Testis (tissue), 3 donors: ENCODE measurements around the gene GNAI2. TPM values are rescaled to one million over a fixed set of nuclear protein-coding genes. Genes with fewer than 3 reads are reported as not detected.
"Not testable (repeated sequence)": the region's sequence is repeated elsewhere in the genome, so short reads cannot be mapped to it uniquely, and the experiment has no call there.

Experiments used
- DNase-seq: peaks from one replicate; pipeline ENCODE4 v3.0.0-alpha.2; 2019
- H3K27ac ChIP-seq, 2 donors: fragments of 200-600 bp; sonication (generic); one replicate each; pipeline ENCODE4 v1.5.1; 2019
- H3K27me3 ChIP-seq: fragments of 200-600 bp; sonication (generic); one replicate; pipeline ENCODE4 v1.5.1; 2019
- H3K36me3 ChIP-seq: fragments of 200-600 bp; sonication (generic); one replicate; pipeline ENCODE4 v1.5.1; 2017; ENCODE audit warnings: low read depth; ENCODE audit errors: missing control alignments
- H3K4me1 ChIP-seq: fragments of 200-600 bp; sonication (generic); one replicate; pipeline ENCODE4 v1.5.1; 2019
- H3K4me3 ChIP-seq, 2 donors: fragments of 200-600 bp; sonication (generic); one replicate each; pipeline ENCODE4 v1.5.1; 2017 to 2019
- H3K9me3 ChIP-seq: fragments of 200-600 bp; sonication (generic); one replicate; pipeline ENCODE4 v1.5.1; 2017
- POLR2A ChIP-seq: fragments of 450-650 bp; IDR thresholded peaks from one replicate; pipeline ENCODE4 v1.6.1; 2017; ENCODE audit warnings: antibody characterized with exemption, mild to moderate bottlenecking, moderate library complexity
- WGBS, 2 donors: methylation state at CpG; one replicate each; pipeline ENCODE4 v1.1.5; 2018; 5-methylcytosine and 5-hydroxymethylcytosine counted together
- intact Hi-C: fragments of 100-400 bp; cut with DNase I; formaldehyde crosslinking; loops from one replicate; pipeline ENCODE4 v1.15.1; 2023; ENCODE audit warnings: low total_unique reads
- polyA plus RNA-seq: library from polyadenylated mRNA; stranded (reverse); fragments of 350-450 nt; fragmentation: Illumina TruSeq; extraction: RNeasy Lipid Tissue Mini Kit (QIAGEN cat#74804); gene quantifications from one replicate; pipeline ENCODE4 v1.2.3, GENCODE V29; 2014; ENCODE audit warnings: low read depth, low replicate concordance; ENCODE audit not compliant: insufficient read depth
- total RNA-seq, 2 donors: library from RNA; depleted of rRNA; stranded (reverse); fragments of >200 nt; gene quantifications; one replicate each; pipeline ENCODE4 v1.2.3, GENCODE V29; 2016
- TF ChIP-seq, protein P1 (sequence below), 3 experiments: fragments of 450-650 bp in 2 of 3; fragments of 200-600 bp in 1 of 3; sonication (generic) in 1 of 3; IDR thresholded peaks; one replicate each; pipeline ENCODE4 v1.5.1; 2016 to 2019; ENCODE audit warnings: antibody characterized with exemption in 3 of 3, mild to moderate bottlenecking in 2 of 3, moderate library complexity in 1 of 3

The GNAI2 gene
- total and polyA plus RNA-seq, 3 donors from 2014 or later: 238 to 343 (median 239) TPM

DNA sequence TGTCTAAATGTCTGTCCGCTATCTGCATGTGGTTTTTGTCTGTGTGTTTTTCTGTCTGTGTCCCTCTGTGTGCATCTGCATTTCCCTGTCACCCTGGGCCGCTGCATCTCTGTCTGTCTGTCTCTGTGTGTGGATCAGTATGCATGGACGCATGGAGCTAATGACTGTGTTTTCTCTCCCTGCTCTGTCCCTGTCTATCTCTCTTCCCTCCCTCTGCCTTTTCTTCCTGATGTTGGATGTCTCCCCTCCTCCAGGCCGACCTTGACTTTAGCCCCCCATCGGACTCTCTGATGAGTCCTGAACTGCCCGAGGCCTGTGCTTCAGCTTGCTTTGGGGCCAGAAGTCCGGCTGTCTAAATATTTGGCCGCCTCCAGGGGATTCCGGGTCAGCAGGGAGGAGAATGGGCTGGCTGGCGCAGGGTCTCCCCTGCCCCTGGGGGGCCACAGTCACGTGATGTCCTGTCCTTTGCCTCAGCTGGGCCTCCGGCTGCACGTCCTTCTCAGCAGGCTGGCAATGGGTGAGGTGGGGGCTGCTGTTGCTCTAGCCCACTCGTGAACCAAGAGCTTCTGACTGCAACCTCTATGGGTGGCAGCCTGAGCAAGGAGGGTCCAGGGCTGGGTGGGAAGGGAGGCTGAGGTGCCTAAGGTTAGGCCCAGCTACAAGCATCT is 27.2 kb upstream of the GNAI2 start:
- H3K27ac ChIP-seq: no peak overlapping the region
- H3K27me3 ChIP-seq: no peaks in the 10 kb centered on the region
- no peaks in the 10 kb centered on the region for H3K9me3 ChIP-seq
- no peak overlapping the region for H3K4me3 ChIP-seq
- intact Hi-C loops: no loop called here
- DNase-seq: no peak
- H3K4me1 ChIP-seq: peaks cover 6% of the 10 kb centered on the region
- no peak for TF ChIP-seq POLR2A
- TF ChIP-seq, protein P1, sequence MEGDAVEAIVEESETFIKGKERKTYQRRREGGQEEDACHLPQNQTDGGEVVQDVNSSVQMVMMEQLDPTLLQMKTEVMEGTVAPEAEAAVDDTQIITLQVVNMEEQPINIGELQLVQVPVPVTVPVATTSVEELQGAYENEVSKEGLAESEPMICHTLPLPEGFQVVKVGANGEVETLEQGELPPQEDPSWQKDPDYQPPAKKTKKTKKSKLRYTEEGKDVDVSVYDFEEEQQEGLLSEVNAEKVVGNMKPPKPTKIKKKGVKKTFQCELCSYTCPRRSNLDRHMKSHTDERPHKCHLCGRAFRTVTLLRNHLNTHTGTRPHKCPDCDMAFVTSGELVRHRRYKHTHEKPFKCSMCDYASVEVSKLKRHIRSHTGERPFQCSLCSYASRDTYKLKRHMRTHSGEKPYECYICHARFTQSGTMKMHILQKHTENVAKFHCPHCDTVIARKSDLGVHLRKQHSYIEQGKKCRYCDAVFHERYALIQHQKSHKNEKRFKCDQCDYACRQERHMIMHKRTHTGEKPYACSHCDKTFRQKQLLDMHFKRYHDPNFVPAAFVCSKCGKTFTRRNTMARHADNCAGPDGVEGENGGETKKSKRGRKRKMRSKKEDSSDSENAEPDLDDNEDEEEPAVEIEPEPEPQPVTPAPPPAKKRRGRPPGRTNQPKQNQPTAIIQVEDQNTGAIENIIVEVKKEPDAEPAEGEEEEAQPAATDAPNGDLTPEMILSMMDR (IDR thresholded peaks at IDR 0.05): no peak
- WGBS, 2 donors: 55 to 65% methylated on average over 9 to 14 of the region's 14 CpGs
- no peaks in the 10 kb centered on the region for H3K36me3 ChIP-seq

DNA sequence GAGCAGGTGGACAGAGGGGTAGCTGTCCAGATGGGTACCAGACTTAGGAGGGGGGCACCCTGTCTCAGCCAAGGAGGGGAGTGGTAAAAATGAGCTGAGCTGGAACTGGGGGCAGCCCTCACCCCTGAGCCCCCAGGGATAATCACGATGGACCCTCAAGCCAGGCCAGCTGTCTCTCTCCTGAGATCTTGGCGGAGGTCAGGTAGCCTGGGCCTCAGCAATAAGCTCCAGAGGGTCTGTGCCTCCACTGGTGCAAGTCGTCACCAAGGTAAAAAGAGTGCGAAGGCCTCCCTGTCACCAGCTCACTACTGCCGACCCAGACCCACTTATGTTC is 25.9 kb upstream of the GNAI2 start:
- no peak overlapping the region for H3K4me3 ChIP-seq
- peaks cover 6% of the 10 kb centered on the region for H3K4me1 ChIP-seq
- TF ChIP-seq, protein P1 (IDR thresholded peaks at IDR 0.05): no peak
- TF ChIP-seq POLR2A: no peak
- H3K27ac ChIP-seq: no peak overlapping the region
- H3K36me3 ChIP-seq: no peaks in the 10 kb centered on the region
- WGBS, 2 donors: 88 to 96% methylated on average over 3 to 5 of the region's 5 CpGs
- intact Hi-C loops: no loop called here
- H3K9me3 ChIP-seq: no peaks in the 10 kb centered on the region
- no peaks in the 10 kb centered on the region for H3K27me3 ChIP-seq
- no peak for DNase-seq

DNA sequence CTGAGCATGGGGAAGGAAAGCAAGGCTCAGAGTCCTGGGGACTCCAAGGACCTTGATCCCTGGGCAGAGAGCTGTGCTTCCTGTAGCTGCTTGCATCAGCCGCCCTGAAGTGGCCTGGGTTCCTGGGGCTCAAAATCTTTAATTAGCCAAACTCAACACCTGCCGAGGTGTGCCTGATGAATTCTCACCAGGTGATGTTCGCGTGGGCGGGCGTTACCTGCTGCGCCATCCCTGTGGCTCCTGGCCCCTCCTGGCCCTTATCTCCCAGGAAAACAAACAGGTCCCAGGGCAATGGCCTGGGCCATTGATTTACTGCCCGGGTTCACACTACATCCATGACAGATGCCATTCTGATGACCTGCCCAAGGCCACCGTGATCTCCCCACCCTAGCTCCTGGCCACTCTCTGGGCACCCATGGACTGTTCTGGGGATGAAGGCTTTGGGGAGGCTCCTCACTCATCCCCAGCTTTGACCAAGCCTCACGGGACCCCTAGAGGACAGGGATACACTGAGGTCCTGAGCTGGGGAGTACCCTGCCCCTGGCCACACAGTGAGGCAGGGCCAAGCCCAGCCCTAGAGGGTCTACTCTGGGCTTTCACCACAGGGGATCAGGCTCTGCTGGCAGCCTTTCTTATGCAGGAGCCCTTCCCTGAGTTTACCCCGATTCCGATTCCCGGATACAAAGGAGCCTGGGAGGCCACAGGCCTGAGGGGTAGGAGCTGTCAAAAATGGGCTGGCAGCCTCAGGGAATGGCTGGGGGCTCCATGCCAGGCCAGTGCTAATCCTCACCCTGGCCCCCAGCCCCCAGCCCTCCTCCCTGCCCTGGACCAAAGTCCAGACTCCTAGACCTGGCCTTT is 25.3 kb upstream of the GNAI2 start:
- no peak overlapping the region for H3K4me3 ChIP-seq
- H3K27me3 ChIP-seq: no peaks in the 10 kb centered on the region
- 90 to 93% methylated on average over 6 to 13 of the region's 13 CpGs for WGBS, 2 donors
- peaks cover 6% of the 10 kb centered on the region for H3K4me1 ChIP-seq
- H3K27ac ChIP-seq: no peak overlapping the region
- no peak for DNase-seq
- TF ChIP-seq, protein P1 (IDR thresholded peaks at IDR 0.05): no peak
- no peaks in the 10 kb centered on the region for H3K9me3 ChIP-seq
- H3K36me3 ChIP-seq: no peaks in the 10 kb centered on the region
- intact Hi-C loops: no loop called here

DNA sequence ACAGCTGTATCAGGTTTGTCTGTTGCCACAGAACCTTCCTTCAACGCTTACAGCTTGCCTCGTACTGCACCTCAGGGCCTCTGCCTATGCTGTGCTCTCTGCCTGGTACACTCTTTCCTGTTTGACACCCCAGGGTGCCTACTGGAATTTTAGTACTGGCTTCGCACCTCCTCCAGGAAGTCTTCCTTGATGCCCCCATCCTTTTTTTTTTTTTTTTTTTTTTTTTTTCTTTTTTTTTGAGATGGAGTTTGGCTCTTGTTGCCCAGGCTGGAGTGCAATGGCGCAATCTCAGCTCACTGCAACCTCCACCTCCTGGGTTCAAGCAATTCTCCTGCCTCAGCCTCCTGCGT is 24.7 kb upstream of the GNAI2 start:
- H3K36me3 ChIP-seq, H3K4me1 ChIP-seq, H3K9me3 ChIP-seq, DNase-seq, H3K27ac ChIP-seq, H3K4me3 ChIP-seq, H3K27me3 ChIP-seq, intact Hi-C loops: not testable (repeated sequence)
- 91 to 98% methylated on average over 5 of the region's 5 CpGs for WGBS, 2 donors

DNA sequence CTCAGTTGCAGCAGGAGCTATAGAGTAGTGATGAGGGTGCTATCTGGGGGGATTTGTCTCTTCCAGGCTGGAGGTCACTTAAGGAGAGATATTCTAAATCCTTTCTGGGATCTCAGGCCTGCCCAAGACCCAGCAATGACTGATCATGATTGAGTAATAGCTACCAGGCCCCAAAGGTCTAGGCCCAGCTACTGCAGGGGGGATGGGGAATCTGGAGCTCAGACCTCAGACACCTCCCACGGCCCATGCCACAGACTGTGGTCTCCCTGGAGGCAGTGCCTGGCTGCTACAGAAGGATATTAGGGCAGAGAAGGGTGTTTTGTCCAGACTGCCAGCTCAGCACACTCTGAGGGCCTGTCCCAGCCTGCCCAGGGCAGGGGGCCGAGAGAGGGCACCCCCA is 24.1 kb upstream of the GNAI2 start:
- H3K9me3 ChIP-seq: no peaks in the 10 kb centered on the region
- intact Hi-C loops: no loop called here
- no peaks in the 10 kb centered on the region for H3K27me3 ChIP-seq
- no peak overlapping the region for H3K27ac ChIP-seq
- H3K36me3 ChIP-seq: no peaks in the 10 kb centered on the region
- 70 to 83% methylated on average over 1 to 2 of the region's 2 CpGs for WGBS, 2 donors
- TF ChIP-seq, protein P1 (IDR thresholded peaks at IDR 0.05): no peak
- TF ChIP-seq POLR2A: no peak
- H3K4me1 ChIP-seq: peaks cover 6% of the 10 kb centered on the region
- DNase-seq: no peak
- no peak overlapping the region for H3K4me3 ChIP-seq
